SJSA1 (cell line): ENCODE results near the gene C5orf52. TPM values are rescaled to one million over a fixed set of nuclear protein-coding genes. Genes with fewer than 3 reads are reported as not detected.
"Not testable (repeated sequence)": the region's sequence is repeated elsewhere in the genome, so short reads cannot be mapped to it uniquely, and the experiment has no call there.

Source experiments
- DNase-seq, 2 experiments: peaks; one replicate each; pipeline ENCODE4 v3.0.0-alpha.2; 2015 to 2020; ENCODE audit warnings: low spot score in 2 of 2, low read depth in 1 of 2
- H3K27ac ChIP-seq: fragments of 250-450 bp; sonication (Bioruptor Pico); 2 replicates; pipeline ENCODE4 v1.5.1; 2020; ENCODE audit warnings: mild to moderate bottlenecking, moderate library complexity
- H3K27me3 ChIP-seq: fragments of 250-450 bp; sonication (Bioruptor Pico); replicated peaks from 2 replicates; pipeline ENCODE4 v1.5.1; 2020; ENCODE audit warnings: mild to moderate bottlenecking, moderate library complexity
- H3K36me3 ChIP-seq: fragments of 250-450 bp; sonication (Bioruptor Pico); 2 replicates; pipeline ENCODE4 v1.5.1; 2020; ENCODE audit warnings: mild to moderate bottlenecking
- H3K4me1 ChIP-seq: fragments of 250-450 bp; sonication (Bioruptor Pico); replicated peaks from 2 replicates; pipeline ENCODE4 v1.6.1; 2021; ENCODE audit warnings: mild to moderate bottlenecking
- H3K4me3 ChIP-seq: fragments of 250-450 bp; sonication (Bioruptor Pico); 2 replicates; pipeline ENCODE4 v1.5.1; 2020; ENCODE audit warnings: mild to moderate bottlenecking
- H3K9me3 ChIP-seq: fragments of 250-450 bp; sonication (Bioruptor Pico); replicated peaks from 2 replicates; pipeline ENCODE4 v1.5.1; 2020; ENCODE audit warnings: mild to moderate bottlenecking
- total RNA-seq: library from RNA; depleted of rRNA; stranded (reverse); fragments of >200 nt; shearing (Covaris generic); gene quantifications from 2 replicates; pipeline ENCODE4 v1.2.3, GENCODE V29; 2014; rRNA removed

C5orf52 gene
- total RNA-seq, 1 experiment from 2014 or later, result not detected

DNA sequence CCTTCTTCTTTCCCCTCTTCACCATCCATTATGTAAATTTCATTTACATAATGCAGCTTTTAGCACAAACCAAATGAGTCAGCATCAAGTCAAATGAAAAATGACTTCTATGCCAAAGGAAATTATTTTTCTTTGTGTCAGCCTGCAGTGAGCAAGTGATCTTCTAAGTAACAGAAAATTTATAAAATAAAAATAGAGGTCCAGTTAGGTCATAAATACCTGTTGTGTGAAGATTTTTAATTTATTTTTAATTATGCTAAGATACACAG, 43.2 kb downstream of the C5orf52 start:
- Histone ChIP-seq H3K9me3 (no peaks in the 10 kb centered on the region), H3K27ac (no peak overlapping the region), H3K36me3 (no peaks in the 10 kb centered on the region), H3K27me3 (no peaks in the 10 kb centered on the region), H3K4me3 (no peak overlapping the region), H3K4me1 (peaks cover 54% of the 10 kb centered on the region)
- no peak for DNase-seq

DNA sequence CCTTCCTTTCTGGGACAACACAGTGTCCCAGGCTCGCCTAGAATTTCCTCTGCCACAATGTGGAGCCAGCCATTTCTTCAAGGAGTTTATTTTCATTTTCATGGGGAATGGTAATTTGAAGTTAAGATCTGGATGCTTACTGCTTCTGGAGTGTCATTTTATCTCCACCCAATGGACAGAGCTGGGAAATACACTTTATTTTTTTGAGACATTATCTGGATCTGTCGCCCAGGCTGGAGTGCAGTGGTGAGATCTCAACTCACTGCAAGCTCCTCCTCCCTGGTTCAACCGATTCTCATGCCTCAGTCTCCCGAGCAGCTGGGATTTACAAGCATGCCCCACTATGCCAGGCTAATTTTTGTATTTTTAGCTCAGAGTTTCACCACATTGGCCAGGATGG, 47.2 kb downstream of the C5orf52 start:
- H3K9me3 ChIP-seq, result no peaks in the 10 kb centered on the region
- no peaks in the 10 kb centered on the region for H3K27me3 ChIP-seq
- peak in 1 of 2 experiments; percentile 68 for DNase-seq
- H3K27ac ChIP-seq, result no peak overlapping the region
- H3K4me1 ChIP-seq, result peaks cover 20% of the 10 kb centered on the region
- H3K36me3 ChIP-seq, result no peaks in the 10 kb centered on the region
- H3K4me3 ChIP-seq, result no peak overlapping the region

DNA sequence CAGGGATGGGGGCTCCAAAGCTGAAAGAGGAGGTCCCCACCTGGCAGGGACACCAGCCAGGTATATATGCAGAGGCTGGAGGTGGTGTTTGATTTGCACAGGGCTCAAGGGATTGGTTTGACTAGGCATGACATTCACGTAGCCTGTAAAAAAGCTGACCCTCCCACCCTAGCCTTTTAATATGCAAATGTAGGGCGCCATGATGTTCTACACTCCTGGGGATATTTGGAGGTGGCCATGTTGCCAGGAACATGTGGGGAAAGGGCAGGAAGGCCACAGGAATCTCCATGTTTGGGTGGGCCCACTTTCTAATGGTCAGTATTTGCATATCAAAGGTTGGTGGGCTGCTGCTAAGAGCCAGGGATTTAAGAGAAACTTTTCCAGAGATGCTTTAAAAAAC, 47.9 kb downstream of the C5orf52 start:
- Histone ChIP-seq H3K4me1 (peaks cover 15% of the 10 kb centered on the region), H3K9me3 (no peaks in the 10 kb centered on the region), H3K4me3 (no peak overlapping the region), H3K27ac (no peak overlapping the region), H3K36me3 (no peaks in the 10 kb centered on the region), H3K27me3 (no peaks in the 10 kb centered on the region)
- no peak for DNase-seq

DNA sequence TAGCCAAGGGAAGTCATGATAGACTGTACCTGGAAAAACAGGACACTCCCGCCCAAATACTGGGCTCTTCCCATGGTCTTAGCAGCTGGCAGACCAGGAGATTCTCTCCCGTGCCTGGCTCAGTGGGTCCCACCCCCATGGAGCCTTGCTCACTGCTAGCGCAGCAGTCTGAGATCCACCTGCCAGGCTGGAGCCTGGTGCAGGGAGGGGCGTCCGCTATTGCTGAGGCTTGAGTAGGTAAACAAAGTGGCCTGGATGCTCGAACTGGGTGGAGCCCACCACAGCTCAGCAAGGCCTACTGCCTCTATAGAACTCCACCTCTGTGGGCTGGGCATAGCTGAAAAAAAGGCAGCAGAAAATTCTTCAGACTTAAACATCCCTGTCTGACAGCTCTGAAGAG, 49.8 kb downstream of the C5orf52 start:
- H3K36me3 ChIP-seq, result no peaks in the 10 kb centered on the region
- no peaks in the 10 kb centered on the region for H3K27me3 ChIP-seq
- no peak for DNase-seq
- H3K4me1 ChIP-seq, result peaks cover 10% of the 10 kb centered on the region
- H3K27ac ChIP-seq, result no peak overlapping the region
- no peaks in the 10 kb centered on the region for H3K9me3 ChIP-seq
- H3K4me3 ChIP-seq, result no peak overlapping the region

DNA sequence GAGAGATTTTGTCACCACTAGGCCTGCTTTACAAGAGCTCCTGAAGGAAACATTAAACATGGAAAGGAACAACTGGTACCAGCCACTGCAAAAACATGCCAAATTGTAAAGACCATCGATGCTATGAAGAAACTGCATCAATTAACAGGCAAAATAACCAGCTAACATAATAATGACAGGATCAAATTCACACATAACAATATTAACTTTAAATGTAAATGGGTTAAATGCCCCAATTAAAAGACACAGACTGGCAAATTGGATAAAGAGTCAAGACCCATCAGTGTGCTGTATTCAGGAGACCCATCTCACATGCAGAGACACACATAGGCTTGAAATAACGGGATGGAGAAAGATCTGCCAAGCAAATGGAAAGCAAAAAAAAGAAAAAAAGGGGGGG, 51.6 kb downstream of the C5orf52 start:
- not testable (repeated sequence) for H3K4me1 ChIP-seq, H3K27ac ChIP-seq, H3K9me3 ChIP-seq, H3K4me3 ChIP-seq, H3K36me3 ChIP-seq, DNase-seq, H3K27me3 ChIP-seq

DNA sequence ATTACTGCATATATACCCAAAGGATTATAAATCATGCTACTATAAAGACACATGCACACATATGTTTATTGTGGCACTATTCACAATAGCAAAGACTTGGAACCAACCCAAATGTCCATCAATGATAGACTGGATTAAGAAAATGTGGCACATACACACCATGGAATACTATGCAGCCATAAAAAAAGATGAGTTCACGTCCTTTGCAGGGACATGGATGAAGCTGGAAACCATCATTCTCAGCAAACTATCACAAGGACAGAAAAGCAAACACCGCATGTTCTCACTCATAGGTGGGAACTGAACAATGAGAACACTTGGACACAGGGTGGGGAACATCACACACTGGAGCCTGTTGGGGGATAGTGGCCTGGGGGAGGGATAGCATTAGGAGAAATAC, 55.3 kb downstream of the C5orf52 start:
- not testable (repeated sequence) for H3K27me3 ChIP-seq, H3K4me3 ChIP-seq, H3K4me1 ChIP-seq, H3K27ac ChIP-seq, H3K9me3 ChIP-seq, DNase-seq, H3K36me3 ChIP-seq

DNA sequence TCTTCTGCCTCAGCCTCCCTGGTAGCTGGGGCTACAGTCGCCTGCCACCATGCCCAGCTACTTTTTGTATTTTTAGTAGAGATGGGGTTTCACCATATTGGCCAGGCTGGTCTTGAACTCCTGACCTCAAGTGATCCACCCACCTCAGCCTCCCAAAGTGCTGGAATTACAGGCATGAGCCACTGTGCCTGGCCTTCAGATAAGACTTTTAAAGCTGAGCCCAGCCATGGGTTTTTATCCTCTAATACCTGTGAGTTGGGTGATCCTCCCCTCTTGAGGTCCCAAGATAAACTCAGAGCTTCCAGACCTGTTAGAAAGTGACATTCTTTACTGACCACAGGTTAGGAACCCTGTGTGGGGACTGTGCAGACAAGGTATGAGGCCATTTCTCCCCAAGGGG, 56.5 kb downstream of the C5orf52 start:
- H3K36me3 ChIP-seq, H3K27me3 ChIP-seq, H3K9me3 ChIP-seq, H3K27ac ChIP-seq, H3K4me3 ChIP-seq, DNase-seq, H3K4me1 ChIP-seq: not testable (repeated sequence)

Other genes starting within 250 kb of the C5orf52 start
- 0.18 TPM in 1 of 2 replicates, not detected in the other for gene NIPAL4, start 211.3 kb upstream of the C5orf52 start, total RNA-seq
- gene ADAM19, start 95.8 kb upstream of the C5orf52 start, total RNA-seq, result 30.0 and 48.7 TPM in 2 replicates
- 2.7 and 5.8 TPM in 2 replicates for gene SOX30, start 19.1 kb upstream of the C5orf52 start, total RNA-seq
- gene THG1L, start 59.9 kb downstream of the C5orf52 start, total RNA-seq, result 16.4 and 27.3 TPM in 2 replicates
- 9.3 and 10.4 TPM in 2 replicates for gene LSM11, start 72.2 kb downstream of the C5orf52 start, total RNA-seq
- 79.4 and 95.4 TPM in 2 replicates for gene CLINT1, start 187.6 kb downstream of the C5orf52 start, total RNA-seq